ENCODE results near the gene DCAF4.

- no peak for TF ChIP-seq CHD2 (IDR thresholded peaks at IDR 0.05; ENCODE audit: low read length, partially characterized antibody)
- TF ChIP-seq TAF1 (IDR thresholded peaks at IDR 0.05; ENCODE audit: borderline replicate concordance, low read depth, low read length): no peak
- no peak for TF ChIP-seq GABPA (IDR thresholded peaks at IDR 0.05; ENCODE audit: low read depth)
- TF ChIP-seq CTCF (IDR thresholded peaks at IDR 0.05): no peak
- TF ChIP-seq ELF1 (IDR thresholded peaks at IDR 0.05): no peak
- no peak for TF ChIP-seq RCOR1 (IDR thresholded peaks at IDR 0.05; ENCODE audit: low read length)
- TF ChIP-seq RAD21 (IDR thresholded peaks at IDR 0.05; ENCODE audit: low read length): no peak
- TF ChIP-seq JUND (IDR thresholded peaks at IDR 0.05): no peak
- TF ChIP-seq SIN3A (IDR thresholded peaks at IDR 0.05; ENCODE audit: borderline replicate concordance, low read depth, low read length): no peak
- no peak for TF ChIP-seq MAX (IDR thresholded peaks at IDR 0.05; ENCODE audit: low read depth)
These were observed 33.2 kb upstream of the DCAF4 start for GRCh38 chr14:72892879-72893635.
